Fibroblast of lung (primary cell): ENCODE measurements around the gene DGKQ.

ENCODE experiments used
- CTCF ChIP-seq, 2 donors: IDR thresholded peaks in 1 of 2; conservative IDR thresholded peaks in 1 of 2; 1 replicate in 1 of 2; 2 replicates in 1 of 2; pipeline ENCODE4 v1.5.1; 2011 to 2012; ENCODE audit warnings: low read length in 2 of 2, control low read depth in 1 of 2, inconsistent platforms in 1 of 2, low read depth in 1 of 2, mild to moderate bottlenecking in 1 of 2
- EZH2 ChIP-seq: IDR thresholded peaks from 2 replicates; pipeline ENCODE4 v1.5.1; 2012; ENCODE audit warnings: low read length, control low read depth, mild to moderate bottlenecking; ENCODE audit errors: missing control alignments

GRCh38 chr4:1011666-1012033 lies 38.3 kb upstream of the DGKQ start:
- TF ChIP-seq EZH2 (no peak), CTCF (conservative IDR thresholded peaks at IDR 0.05 in 1 of 2, IDR thresholded peaks at IDR 0.05 in 1 of 2; ENCODE audit: low read depth in 1 of 2, low read length in 2 of 2) (no peak)
